ENCODE data around the gene SCT.

- no peak for TF ChIP-seq EZH2 (IDR thresholded peaks at IDR 0.05)
- no peak for TF ChIP-seq POLR2AphosphoS5 (IDR thresholded peaks at IDR 0.05; ENCODE audit: borderline replicate concordance, low read depth, low read length)
- no peak for TF ChIP-seq FOXP2 (optimal IDR thresholded peaks at IDR 0.05; ENCODE audit: control extremely low read depth, extremely low read length, insufficient read depth)
Observed at GRCh38 chr11:605286-606129, 21.5 kb downstream of the SCT start.
